NOMO-1 (cell line): ENCODE results near the gene SLC6A20.

Experiments
- DNase-seq, 2 experiments: peaks; one replicate each; lab custom pipeline; 2025; ENCODE audit not compliant: unreplicated experiment in 2 of 2; lab: John Stamatoyannopoulos, UW

SLC6A20 gene

GRCh38 chr3:45802146-45802545 is 5.8 kb upstream of the SLC6A20 start:
- no peak for DNase-seq

- no peak for DNase-seq
These were observed 4.3 kb upstream of the SLC6A20 start for GRCh38 chr3:45800611-45801010.

GRCh38 chr3:45799586-45799985 is 3.2 kb upstream of the SLC6A20 start:
- DNase-seq, result no peak

GRCh38 chr3:45798034-45798433 is 1.7 kb upstream of the SLC6A20 start:
- no peak for DNase-seq

GRCh38 chr3:45796902-45797637 is 734 bp upstream of the SLC6A20 start:
- no peak for DNase-seq

- DNase-seq, result no peak
These were observed 841 bp downstream of the SLC6A20 start for GRCh38 chr3:45795509-45795881.

- DNase-seq, result no peak
These were observed 1.7 kb downstream of the SLC6A20 start for GRCh38 chr3:45794660-45795059.

GRCh38 chr3:45794177-45794560 is 2.2 kb downstream of the SLC6A20 start:
- DNase-seq, result no peak

GRCh38 chr3:45793482-45794176 is 2.7 kb downstream of the SLC6A20 start:
- DNase-seq, result no peak

- DNase-seq, result no peak
These were observed 3.7 kb downstream of the SLC6A20 start for GRCh38 chr3:45792516-45793172.

- DNase-seq, result no peak
These were observed 4.3 kb downstream of the SLC6A20 start for GRCh38 chr3:45792036-45792435.

- DNase-seq, result no peak
These were observed 5.7 kb downstream of the SLC6A20 start for GRCh38 chr3:45790596-45790995.

- no peak for DNase-seq
These were observed 7.0 kb downstream of the SLC6A20 start for GRCh38 chr3:45789235-45789812.

GRCh38 chr3:45787551-45787950 is 8.8 kb downstream of the SLC6A20 start:
- no peak for DNase-seq

GRCh38 chr3:45786801-45787495 is 9.4 kb downstream of the SLC6A20 start:
- no peak for DNase-seq

- DNase-seq, result no peak
These were observed 10.7 kb downstream of the SLC6A20 start for GRCh38 chr3:45785605-45786150.

- DNase-seq, result no peak
These were observed 12.7 kb downstream of the SLC6A20 start for GRCh38 chr3:45783667-45784066.

GRCh38 chr3:45782381-45782780 is 14.0 kb downstream of the SLC6A20 start:
- no peak for DNase-seq

- DNase-seq, result no peak
These were observed 14.5 kb downstream of the SLC6A20 start for GRCh38 chr3:45781841-45782240.

- no peak for DNase-seq
These were observed 15.1 kb downstream of the SLC6A20 start for GRCh38 chr3:45781271-45781670.
